GM12865 (cell line): ENCODE measurements around the gene SPEN.

Source experiments
- DNase-seq: peaks from one replicate; pipeline ENCODE4 v3.0.0; 2010; ENCODE audit warnings: low read depth
- H3K4me3 ChIP-seq: 2 replicates; pipeline ENCODE4 v1.5.1; 2011; ENCODE audit warnings: mild to moderate bottlenecking, low read depth, low read length, control low read depth
- TF ChIP-seq, protein P1 (sequence below): IDR thresholded peaks from 2 replicates; pipeline ENCODE4 v1.5.1; 2011; ENCODE audit warnings: low read length, control low read depth, low read depth, inconsistent platforms; ENCODE audit not compliant: insufficient read depth; ENCODE audit errors: missing control alignments

Gene SPEN

DNA sequence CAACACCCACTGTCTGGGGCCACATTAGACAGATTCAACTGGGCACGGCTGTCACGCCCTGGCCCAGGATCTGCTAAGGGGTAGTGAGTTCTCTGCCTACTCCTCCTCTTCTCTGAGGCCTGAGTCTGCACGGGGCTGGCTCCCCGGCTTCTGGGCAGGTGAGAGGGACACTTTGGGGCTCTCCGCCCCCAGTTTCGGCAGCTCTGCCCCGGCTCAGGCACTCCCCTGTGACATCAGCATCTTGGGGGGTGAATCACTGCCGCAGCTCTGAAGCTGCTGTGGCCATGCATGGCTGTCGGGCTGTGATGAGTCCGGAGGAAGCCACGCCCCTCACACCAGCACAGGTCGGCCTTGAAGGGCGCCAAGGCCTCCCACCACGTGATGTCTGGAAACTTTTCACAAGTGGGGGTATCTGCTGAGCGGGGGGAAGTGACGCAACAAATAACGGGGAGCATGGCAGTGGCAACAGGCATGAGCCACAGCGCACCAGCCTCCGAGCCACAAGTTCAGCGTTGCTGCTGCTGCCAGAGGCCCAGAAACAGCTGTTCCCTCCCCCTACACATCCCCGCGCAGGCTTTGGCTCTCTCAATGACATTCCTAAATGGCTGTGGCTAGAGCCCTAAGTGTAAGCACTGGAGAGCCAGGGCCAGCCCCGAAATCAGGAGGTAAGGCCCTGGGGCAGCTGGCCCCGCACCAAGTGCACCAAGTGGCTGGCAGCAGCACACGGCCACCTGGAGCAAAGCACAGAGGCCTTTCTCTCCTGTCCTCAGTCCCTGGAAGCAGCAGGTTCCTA is 102.1 kb downstream of the SPEN start:
- TF ChIP-seq, protein P1, sequence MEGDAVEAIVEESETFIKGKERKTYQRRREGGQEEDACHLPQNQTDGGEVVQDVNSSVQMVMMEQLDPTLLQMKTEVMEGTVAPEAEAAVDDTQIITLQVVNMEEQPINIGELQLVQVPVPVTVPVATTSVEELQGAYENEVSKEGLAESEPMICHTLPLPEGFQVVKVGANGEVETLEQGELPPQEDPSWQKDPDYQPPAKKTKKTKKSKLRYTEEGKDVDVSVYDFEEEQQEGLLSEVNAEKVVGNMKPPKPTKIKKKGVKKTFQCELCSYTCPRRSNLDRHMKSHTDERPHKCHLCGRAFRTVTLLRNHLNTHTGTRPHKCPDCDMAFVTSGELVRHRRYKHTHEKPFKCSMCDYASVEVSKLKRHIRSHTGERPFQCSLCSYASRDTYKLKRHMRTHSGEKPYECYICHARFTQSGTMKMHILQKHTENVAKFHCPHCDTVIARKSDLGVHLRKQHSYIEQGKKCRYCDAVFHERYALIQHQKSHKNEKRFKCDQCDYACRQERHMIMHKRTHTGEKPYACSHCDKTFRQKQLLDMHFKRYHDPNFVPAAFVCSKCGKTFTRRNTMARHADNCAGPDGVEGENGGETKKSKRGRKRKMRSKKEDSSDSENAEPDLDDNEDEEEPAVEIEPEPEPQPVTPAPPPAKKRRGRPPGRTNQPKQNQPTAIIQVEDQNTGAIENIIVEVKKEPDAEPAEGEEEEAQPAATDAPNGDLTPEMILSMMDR, result no peak
- H3K4me3 ChIP-seq, result peak overlapping the region; percentile 34
- peak; percentile 94 for DNase-seq

GRCh38 chr1:15950302-15950701 is 102.8 kb downstream of the SPEN start:
- DNase-seq, result peak; percentile 23
- TF ChIP-seq, protein P1, result no peak
- peak overlapping the region; percentile 34; the same call in 1 of the 2 replicates for H3K4me3 ChIP-seq

DNA sequence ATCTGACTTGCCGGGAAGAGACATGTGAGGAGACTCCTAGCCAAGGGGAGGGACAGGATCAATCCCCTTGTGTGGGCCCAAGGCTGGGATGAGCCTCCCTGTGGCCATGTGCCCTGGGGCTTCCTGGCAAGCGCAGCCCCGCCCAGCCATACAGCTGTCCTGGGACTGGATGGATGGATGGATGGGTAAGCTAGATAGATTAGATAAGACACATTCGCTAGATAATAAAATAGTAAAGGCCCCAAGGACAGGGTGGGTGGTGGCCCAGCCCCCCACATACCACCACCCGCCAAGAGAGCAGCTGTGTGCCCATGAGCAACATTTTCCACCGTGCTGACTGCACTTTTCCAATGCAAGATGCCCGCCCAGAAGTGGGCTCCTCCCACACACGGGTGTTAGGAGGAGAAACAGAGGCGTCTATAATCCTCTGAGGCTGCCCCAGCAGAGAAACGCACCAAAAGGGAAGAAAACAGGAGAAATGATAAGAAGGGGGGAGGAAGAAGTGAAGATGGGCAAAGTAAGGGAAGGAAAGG is 103.3 kb downstream of the SPEN start:
- TF ChIP-seq, protein P1, result no peak
- H3K4me3 ChIP-seq, result no peak overlapping the region
- no peak for DNase-seq

DNA sequence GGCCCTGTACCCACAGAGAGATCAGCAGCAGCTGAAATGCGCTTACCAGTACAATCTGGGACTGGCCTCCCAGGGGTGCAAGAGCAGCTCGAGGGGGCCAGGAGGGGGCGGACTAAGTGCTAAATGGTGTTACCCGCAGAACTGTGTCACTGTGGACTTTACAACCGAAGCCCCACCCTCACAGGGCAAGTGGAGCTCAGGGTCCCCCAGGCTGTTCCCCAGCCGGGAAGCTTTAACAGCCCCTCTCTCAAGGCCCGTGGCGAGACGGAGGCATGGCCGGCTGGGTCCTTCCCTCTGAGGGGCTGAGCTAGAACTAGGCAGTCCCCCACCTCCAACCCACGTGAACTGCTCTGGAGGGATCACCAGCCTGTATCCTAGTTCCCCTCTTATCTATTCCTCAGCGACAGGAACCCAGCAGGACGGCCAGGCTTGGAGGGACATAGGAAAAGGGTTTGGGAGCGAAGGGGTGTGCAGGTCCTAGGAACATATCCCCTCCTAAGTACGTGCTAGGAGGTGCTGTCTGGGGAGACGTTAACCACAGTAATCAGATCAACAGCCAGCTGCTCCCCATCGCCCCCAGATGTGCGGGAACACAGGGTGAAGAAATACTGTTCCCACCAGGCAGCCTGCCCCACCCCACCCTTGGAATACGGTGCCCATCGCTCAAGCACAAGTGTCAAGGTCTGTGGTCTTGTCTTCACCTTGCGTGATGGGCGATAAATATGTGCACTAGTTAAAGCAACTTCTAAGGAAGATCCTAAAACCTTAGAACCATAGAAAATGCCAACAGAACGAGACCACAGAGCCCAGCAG is 104.0 kb downstream of the SPEN start:
- no peak overlapping the region for H3K4me3 ChIP-seq
- TF ChIP-seq, protein P1, result no peak
- DNase-seq, result no peak

GRCh38 chr1:15952317-15953258 is 105.1 kb downstream of the SPEN start:
- DNase-seq, result no peak
- TF ChIP-seq, protein P1, result no peak
- no peak overlapping the region for H3K4me3 ChIP-seq

GRCh38 chr1:15953294-15953771 is 105.8 kb downstream of the SPEN start:
- TF ChIP-seq, protein P1, result no peak
- DNase-seq, result no peak
- H3K4me3 ChIP-seq, result no peak overlapping the region
